Measurements from ENCODE around the gene PANK2. TPM values are rescaled to one million over a fixed set of nuclear protein-coding genes. Genes with fewer than 3 reads are reported as not detected.
A peak's percentile ranks its signal among the peaks of the same experiment; 100 is the strongest.

PANK2 gene
- total and polyA plus RNA-seq, 10 of the 15 experiments (the other 5 are each of a cell fraction or from before 2014, with no cell fraction given): 13.2 to 43.4 (median 33.3) TPM

- no peak overlapping the region for H3K27ac ChIP-seq (ENCODE audit: control insufficient read depth, insufficient read depth)
- H3K9ac ChIP-seq (ENCODE audit: control insufficient read depth, insufficient read depth, low read length): no peak overlapping the region
- H3K4me1 ChIP-seq (ENCODE audit: control insufficient read depth, insufficient read depth, low read length): peaks cover 34% of the 10 kb centered on the region
- H4K20me1 ChIP-seq (ENCODE audit: control insufficient read depth, insufficient read depth): peaks cover 5% of the 10 kb centered on the region; the same call in 1 of the 2 replicates
- no peak overlapping the region for H3K4me2 ChIP-seq (ENCODE audit: control insufficient read depth, insufficient read depth)
- DNase-seq (ENCODE audit: low read depth, low spot score) (no peak), ATAC-seq (no peak), FAIRE-seq (no peak)
- in situ Hi-C loops (cut with MboI): no loop called here
- intact Hi-C loops (cut with micrococcal nuclease; ENCODE audit: unreplicated experiment): no loop called here
- H2AFZ ChIP-seq (ENCODE audit: control insufficient read depth, low read depth, low read length): no peak overlapping the region
- peaks cover 16 to 39% of the 10 kb centered on the region in 2 experiments for H3K36me3 ChIP-seq (ENCODE audit: control insufficient read depth in 2 of 2, insufficient read depth in 2 of 2, low read length in 1 of 2)
- no peak overlapping the region for H3K4me3 ChIP-seq
- no peaks in the 10 kb centered on the region for H3K9me3 ChIP-seq (replicated peaks; ENCODE audit: control insufficient read depth, insufficient read depth, low read length)
- BruUV-seq (replicated peaks): TSS peak; percentile 21
- ChIA-PET RAD21 (ENCODE audit: unreplicated experiment) (interaction anchor here (1.0 kb wide), 1 partner anchor 19 kb away, joined by 4 read pairs; no protein-coding TSS in a partner anchor), SMC1A (ENCODE audit: uncharacterized antibody, unreplicated experiment) (interaction anchor here (2.8 kb wide), 1 partner anchor 18 kb away, joined by 17 read pairs; no protein-coding TSS in a partner anchor), CTCF (no interaction called here), POLR2A (no interaction called here)
- TF ChIP-seq, protein P1, sequence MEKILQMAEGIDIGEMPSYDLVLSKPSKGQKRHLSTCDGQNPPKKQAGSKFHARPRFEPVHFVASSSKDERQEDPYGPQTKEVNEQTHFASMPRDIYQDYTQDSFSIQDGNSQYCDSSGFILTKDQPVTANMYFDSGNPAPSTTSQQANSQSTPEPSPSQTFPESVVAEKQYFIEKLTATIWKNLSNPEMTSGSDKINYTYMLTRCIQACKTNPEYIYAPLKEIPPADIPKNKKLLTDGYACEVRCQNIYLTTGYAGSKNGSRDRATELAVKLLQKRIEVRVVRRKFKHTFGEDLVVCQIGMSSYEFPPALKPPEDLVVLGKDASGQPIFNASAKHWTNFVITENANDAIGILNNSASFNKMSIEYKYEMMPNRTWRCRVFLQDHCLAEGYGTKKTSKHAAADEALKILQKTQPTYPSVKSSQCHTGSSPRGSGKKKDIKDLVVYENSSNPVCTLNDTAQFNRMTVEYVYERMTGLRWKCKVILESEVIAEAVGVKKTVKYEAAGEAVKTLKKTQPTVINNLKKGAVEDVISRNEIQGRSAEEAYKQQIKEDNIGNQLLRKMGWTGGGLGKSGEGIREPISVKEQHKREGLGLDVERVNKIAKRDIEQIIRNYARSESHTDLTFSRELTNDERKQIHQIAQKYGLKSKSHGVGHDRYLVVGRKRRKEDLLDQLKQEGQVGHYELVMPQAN (conservative IDR thresholded peaks at IDR 0.05): no peak
- no peak for TF ChIP-seq HDAC2 (IDR thresholded peaks at IDR 0.05)
- no peak for TF ChIP-seq SRF (IDR thresholded peaks at IDR 0.05; ENCODE audit: low read depth in 2 of 2, low read length in 2 of 2)
- TF ChIP-seq POLR2A (IDR thresholded peaks at IDR 0.05; ENCODE audit: low read depth, low read length): no peak
- TF ChIP-seq EED (IDR thresholded peaks at IDR 0.05; ENCODE audit: low read depth): no peak
- no peak for TF ChIP-seq YBX1 (IDR thresholded peaks at IDR 0.05)
- no peak for TF ChIP-seq YY1 (IDR thresholded peaks at IDR 0.05; ENCODE audit: low read depth, low read length)
- no peak for TF ChIP-seq ZBTB11 (CRISPR knock-in tag; IDR thresholded peaks at IDR 0.05)
- no peak for TF ChIP-seq NFIC (IDR thresholded peaks at IDR 0.05; ENCODE audit: low read depth, low read length)
- TF ChIP-seq ZBTB4 (CRISPR knock-in tag; IDR thresholded peaks at IDR 0.05): no peak
- no peak for TF ChIP-seq PRDM15 (CRISPR knock-in tag; IDR thresholded peaks at IDR 0.05)
- peaks cover 65% of the 10 kb centered on the region for H3K79me2 ChIP-seq (ENCODE audit: control insufficient read depth, insufficient read depth, low read length)
- 72% methylated on average over 2 of the region's 2 CpGs for WGBS (ENCODE audit: insufficient coverage, insufficient replicate concordance, low lambda C conversion rate, missing lambda C conversion rate)
- no peaks in the 10 kb centered on the region for H3K27me3 ChIP-seq (replicated peaks in 1 of 2; ENCODE audit: control insufficient read depth in 2 of 2, insufficient read depth in 2 of 2, low read length in 1 of 2)
Measured at GRCh38 chr20:3910853-3911252, 21.7 kb downstream of the PANK2 start.

Measured in GM12878 (cell line).